ENCODE results near the gene NBEA.
"Not testable (repeated sequence)": the region's sequence is repeated elsewhere in the genome, so short reads cannot be mapped to it uniquely, and the experiment has no call there.

The NBEA gene

GRCh38 chr13:35659796-35660195 is 717.7 kb downstream of the NBEA start:
- TF ChIP-seq, protein P1, sequence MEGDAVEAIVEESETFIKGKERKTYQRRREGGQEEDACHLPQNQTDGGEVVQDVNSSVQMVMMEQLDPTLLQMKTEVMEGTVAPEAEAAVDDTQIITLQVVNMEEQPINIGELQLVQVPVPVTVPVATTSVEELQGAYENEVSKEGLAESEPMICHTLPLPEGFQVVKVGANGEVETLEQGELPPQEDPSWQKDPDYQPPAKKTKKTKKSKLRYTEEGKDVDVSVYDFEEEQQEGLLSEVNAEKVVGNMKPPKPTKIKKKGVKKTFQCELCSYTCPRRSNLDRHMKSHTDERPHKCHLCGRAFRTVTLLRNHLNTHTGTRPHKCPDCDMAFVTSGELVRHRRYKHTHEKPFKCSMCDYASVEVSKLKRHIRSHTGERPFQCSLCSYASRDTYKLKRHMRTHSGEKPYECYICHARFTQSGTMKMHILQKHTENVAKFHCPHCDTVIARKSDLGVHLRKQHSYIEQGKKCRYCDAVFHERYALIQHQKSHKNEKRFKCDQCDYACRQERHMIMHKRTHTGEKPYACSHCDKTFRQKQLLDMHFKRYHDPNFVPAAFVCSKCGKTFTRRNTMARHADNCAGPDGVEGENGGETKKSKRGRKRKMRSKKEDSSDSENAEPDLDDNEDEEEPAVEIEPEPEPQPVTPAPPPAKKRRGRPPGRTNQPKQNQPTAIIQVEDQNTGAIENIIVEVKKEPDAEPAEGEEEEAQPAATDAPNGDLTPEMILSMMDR (IDR thresholded peaks at IDR 0.05; ENCODE audit: control insufficient read depth, extremely low read depth, insufficient read depth): no peak
- DNase-seq (ENCODE audit: low read depth): no peak
- no peak overlapping the region for H3K4me3 ChIP-seq (ENCODE audit: low read depth, low read length)

DNA sequence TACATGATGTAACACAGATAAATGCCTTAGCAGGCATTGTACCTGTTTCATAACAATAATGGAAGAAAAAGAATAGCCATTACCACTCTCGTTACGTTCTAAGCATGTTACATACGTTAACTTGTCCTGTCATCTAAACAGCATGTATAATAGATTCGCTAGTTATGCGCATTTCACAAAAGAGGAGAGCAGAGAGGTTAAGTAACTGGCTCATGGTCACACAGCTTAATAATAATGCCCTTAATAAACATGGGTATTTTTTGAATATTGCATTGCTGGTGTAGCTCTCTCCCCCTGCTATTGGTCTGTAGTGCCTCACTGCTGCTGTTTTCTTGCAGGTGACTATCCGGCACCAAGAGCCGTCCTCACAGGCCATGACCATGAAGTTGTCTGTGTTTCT is 722.7 kb downstream of the NBEA start:
- no peak overlapping the region for H3K4me3 ChIP-seq (ENCODE audit: low read depth, low read length)
- DNase-seq (ENCODE audit: low read depth): no peak
- TF ChIP-seq, protein P1 (IDR thresholded peaks at IDR 0.05; ENCODE audit: control insufficient read depth, extremely low read depth, insufficient read depth): no peak

GRCh38 chr13:35669321-35669720 is 727.3 kb downstream of the NBEA start:
- TF ChIP-seq, protein P1 (IDR thresholded peaks at IDR 0.05; ENCODE audit: control insufficient read depth, extremely low read depth, insufficient read depth): no peak
- DNase-seq (ENCODE audit: low read depth): no peak
- no peak overlapping the region for H3K4me3 ChIP-seq (ENCODE audit: low read depth, low read length)

- H3K4me3 ChIP-seq (ENCODE audit: low read depth, low read length): no peak overlapping the region
- TF ChIP-seq, protein P1 (IDR thresholded peaks at IDR 0.05; ENCODE audit: control insufficient read depth, extremely low read depth, insufficient read depth): no peak
- DNase-seq (ENCODE audit: low read depth): no peak
Observed at GRCh38 chr13:35672611-35673010, 730.5 kb downstream of the NBEA start.

GRCh38 chr13:35675651-35676050 is 733.6 kb downstream of the NBEA start:
- DNase-seq (ENCODE audit: low read depth): no peak
- TF ChIP-seq, protein P1 (IDR thresholded peaks at IDR 0.05; ENCODE audit: control insufficient read depth, extremely low read depth, insufficient read depth): no peak
- no peak overlapping the region for H3K4me3 ChIP-seq (ENCODE audit: low read depth, low read length)

DNA sequence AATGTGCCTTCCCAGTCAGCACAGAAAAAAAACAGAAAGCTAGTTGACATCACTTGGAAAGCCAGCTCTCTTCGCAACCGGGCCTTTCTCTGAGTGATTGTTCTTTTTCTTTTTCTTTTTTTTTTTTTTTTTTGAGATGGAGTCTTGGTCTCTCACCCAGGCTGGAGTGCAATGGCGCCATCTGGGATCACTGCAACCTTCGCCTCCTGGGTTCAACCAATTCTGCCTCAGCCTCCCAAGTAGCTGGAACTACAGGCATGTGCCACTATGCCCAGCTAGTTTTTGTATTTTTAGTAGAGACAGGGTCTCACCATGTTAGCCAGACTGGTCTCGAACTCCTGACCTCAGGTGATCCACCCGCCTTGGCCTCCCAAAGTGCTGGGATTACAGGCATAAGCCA is 735.8 kb downstream of the NBEA start:
- DNase-seq (ENCODE audit: low read depth): not testable (repeated sequence)

DNA sequence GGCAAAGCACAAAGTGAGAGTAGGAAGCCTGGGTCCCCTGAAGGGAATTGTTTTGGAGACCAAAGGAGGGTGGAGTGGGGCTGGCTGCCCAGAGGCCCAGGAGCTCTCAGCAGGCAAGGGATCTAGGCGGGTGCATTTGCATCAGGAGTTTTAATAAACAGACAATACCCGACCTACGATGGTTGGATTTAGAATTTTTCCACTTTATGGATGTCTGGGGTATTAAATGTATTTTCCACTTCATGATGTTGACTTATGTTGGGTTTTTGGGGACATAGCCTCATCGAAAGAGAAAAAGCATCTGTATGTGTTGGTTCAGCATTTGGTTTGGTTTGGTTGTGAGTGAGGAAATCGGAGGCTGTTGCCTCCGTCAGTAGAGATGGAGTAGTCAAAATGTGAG is 739.6 kb downstream of the NBEA start:
- TF ChIP-seq, protein P1 (IDR thresholded peaks at IDR 0.05; ENCODE audit: control insufficient read depth, extremely low read depth, insufficient read depth): no peak
- H3K4me3 ChIP-seq (ENCODE audit: low read depth, low read length): no peak overlapping the region
- DNase-seq (ENCODE audit: low read depth): no peak

More for the DNA sequence above, 735.8 kb downstream of the NBEA start:
- not testable (repeated sequence) for H3K4me3 ChIP-seq (ENCODE audit: low read depth, low read length)
